GM12872 (cell line): Measurements from ENCODE around the gene MID1.

ENCODE experiments used
- TF ChIP-seq, protein P1 (sequence below): IDR thresholded peaks from 3 replicates; pipeline ENCODE4 v1.5.1; 2011; ENCODE audit warnings: low read depth, mild to moderate bottlenecking, low read length, moderate library complexity; ENCODE audit not compliant: insufficient read depth

The MID1 gene

DNA sequence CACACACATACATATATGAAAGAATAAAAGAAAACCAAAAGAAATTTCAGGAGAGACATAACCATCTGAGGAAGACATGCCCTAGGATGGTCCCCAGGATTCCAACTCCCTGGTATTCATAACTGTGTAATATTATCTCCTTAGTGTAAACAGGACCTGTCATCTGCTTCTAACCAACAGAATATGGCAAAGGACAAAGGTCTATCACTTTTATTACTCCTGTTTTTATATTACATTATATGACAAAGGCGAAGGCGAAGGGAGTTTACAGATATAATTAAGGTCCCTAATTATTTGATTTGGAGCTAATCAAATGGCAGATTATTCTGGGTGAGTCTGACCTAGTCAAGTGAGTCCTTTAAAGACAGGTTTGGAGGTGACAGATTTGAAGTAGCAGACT lies 155.1 kb downstream of the MID1 start:
- TF ChIP-seq, protein P1, sequence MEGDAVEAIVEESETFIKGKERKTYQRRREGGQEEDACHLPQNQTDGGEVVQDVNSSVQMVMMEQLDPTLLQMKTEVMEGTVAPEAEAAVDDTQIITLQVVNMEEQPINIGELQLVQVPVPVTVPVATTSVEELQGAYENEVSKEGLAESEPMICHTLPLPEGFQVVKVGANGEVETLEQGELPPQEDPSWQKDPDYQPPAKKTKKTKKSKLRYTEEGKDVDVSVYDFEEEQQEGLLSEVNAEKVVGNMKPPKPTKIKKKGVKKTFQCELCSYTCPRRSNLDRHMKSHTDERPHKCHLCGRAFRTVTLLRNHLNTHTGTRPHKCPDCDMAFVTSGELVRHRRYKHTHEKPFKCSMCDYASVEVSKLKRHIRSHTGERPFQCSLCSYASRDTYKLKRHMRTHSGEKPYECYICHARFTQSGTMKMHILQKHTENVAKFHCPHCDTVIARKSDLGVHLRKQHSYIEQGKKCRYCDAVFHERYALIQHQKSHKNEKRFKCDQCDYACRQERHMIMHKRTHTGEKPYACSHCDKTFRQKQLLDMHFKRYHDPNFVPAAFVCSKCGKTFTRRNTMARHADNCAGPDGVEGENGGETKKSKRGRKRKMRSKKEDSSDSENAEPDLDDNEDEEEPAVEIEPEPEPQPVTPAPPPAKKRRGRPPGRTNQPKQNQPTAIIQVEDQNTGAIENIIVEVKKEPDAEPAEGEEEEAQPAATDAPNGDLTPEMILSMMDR: no peak

DNA sequence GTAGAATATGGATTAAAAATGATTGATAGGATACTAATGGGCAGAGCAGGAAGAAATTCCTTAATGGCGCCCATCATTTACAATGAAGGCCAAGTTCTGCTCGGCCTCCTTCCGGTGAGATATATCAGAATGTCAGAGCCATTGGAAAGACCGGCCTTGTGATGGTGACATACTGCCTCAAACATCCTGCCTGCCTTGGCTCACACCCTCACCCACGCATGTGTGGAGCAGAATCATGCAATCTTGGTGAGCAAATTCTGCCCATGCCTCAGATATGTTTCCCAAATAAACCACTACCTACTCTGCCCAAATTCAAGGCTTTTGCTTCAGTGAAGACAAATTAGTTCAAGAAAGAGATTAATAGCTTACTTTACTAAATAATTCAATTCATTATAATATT lies 163.3 kb downstream of the MID1 start:
- TF ChIP-seq, protein P1: no peak

DNA sequence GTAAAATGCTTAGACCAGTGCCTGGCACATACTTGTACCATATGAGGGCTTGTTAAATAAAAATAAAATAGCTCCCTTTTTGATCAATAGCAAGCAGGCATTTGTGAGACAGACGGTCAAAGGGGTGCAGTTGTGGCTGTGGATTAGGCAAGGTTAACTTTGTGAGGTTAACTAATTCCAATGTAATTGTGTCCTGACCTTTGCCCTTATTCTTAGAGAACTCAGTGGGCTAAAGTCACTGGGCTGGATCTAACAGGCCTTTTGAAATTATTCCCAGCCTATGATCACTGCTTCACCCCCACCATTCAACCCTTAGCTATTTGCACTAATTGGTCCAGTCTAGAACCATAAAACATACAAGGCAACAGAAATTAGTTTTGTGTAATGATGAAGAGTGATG lies 166.4 kb downstream of the MID1 start:
- TF ChIP-seq, protein P1: no peak

DNA sequence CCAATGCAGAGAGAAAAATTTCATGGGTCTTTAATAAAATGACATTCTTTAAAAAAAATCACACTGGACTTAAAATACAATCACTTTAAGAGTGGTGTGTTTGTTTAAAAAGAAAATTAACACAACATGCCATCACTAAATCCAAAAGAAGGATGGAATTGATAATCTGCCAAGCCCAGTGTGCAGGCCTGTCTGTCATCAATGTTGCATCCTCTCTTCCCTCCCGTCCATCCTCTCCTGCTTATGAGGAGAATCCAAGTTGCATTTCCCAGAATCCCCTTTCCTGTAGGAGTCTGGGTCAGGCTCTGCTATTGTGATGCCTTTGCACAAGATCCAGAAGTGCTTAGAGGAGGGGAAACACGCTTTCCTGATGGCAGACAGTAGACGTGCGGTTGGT lies 169.4 kb downstream of the MID1 start:
- TF ChIP-seq, protein P1: no peak

DNA sequence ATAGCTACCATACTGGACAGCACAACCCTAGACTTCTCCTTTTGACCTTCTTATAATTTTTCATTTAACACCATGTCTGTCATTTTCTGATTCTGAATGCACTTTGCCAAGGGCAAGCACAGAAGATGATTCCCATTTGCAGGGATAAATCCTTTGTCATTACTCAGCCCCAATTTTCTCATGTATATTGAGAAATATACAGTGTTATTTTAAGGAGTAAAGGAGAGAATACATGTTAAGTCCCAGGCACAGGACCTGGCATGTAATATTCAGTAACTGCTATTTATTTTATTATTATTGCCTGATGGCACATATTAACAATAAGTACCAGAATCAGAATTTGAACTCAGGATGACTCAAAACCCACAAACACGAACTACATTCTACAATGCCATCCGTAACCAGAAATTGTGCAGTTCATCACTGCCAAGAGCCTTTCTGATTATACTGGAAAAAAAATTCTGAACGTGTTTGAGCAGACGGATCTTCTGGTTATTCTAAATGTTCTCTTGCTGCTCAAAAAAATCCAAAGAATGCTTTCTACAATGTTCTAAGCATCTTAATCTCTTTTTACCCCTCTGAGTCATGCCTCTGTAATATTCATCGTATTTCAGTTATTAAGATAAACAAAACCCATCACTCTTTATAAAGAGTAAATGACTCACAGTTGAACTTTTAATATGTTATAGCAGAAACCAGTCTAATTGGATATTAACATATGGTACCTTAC lies 170.0 kb downstream of the MID1 start:
- TF ChIP-seq, protein P1: no peak

DNA sequence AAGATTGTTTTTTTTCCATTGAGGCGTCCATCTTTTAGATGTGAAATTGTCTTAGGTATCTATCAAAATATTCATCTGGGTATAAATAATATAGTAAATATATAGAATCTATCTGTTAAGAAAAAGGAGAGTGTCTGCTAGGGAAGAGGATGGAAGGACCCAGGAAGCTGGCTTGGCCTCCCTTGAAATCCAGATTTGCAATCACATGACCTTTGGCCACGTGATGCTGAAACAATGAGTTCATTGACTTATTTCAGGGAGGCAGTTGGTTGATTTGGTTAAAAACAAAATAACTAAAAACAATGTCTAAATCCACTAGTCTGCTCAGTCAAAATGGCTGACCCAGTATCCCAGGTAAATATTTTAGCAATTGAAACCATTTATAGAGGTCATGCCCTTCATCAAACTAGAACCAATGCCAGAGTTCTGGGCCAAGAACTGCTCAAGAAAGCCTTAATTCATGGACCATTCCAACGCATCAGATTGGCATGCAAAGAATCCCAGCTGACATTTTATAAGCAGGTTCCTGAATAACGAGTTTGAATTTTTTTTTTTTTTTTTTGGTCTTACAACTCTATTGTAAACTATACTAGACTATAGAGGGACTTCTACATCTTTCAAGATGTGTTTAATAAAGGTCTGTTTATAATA lies 172.7 kb downstream of the MID1 start:
- TF ChIP-seq, protein P1: no peak

DNA sequence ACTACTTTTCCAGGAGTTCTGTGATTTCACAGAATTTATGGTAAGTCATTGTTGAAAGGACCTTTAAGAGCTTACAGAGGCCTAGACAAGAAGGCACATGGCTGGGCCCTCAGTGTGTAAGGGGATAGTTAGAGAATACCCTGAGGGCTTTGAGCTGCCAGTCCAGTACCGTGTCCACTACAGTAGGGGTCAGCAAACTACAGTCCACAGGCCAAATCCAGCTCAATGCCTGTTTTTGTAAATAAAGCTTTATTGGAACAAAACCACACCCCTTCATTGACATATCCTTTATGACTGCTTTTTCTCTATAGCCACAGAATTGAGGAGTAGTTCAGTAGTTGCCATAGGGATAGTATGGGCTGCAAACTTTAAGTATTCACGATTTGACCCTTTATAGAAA lies 176.2 kb downstream of the MID1 start:
- TF ChIP-seq, protein P1: no peak
